Measurements from ENCODE around the gene UBA1.

UBA1 gene

DNA sequence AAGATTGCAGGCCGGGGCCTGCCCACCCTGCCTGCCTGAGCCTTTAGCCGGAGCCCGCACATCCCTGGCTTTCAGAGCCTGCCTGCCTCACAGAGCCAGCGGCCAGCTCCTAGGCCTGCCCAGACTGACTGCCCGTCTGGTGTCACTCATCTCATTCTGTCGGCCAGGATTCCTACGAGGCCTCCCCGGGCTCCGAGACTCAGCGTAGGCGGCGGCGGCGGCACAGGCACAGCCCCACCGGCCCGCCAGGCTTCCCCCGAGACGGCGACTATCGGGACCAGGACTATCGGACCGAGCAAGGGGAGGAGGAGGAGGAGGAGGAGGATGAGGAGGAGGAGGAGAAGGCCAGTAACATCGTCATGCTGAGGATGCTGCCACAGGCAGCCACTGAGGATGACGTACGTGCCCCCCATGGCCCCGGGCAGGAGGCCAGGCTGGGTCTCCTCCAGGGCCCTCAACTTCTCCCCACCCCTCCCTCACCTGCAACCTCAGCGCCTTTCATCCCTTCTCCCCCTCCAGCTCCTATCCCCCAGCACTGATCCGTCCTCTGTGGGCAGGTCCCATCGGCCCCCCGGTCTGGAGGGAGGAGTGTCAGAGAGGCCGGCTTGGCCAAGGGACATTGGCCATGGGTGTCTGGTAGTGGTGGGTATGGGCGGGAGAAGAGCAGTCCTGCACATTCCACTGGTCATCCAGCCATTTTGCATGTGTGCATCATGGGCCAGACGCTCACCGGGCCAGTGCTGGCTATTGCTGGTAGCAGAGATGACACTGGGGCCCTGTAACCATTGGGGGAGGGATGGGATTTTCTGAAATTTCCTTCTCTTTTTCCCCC lies 22.6 kb upstream of the UBA1 start:
- DNase-seq, result no peak

DNA sequence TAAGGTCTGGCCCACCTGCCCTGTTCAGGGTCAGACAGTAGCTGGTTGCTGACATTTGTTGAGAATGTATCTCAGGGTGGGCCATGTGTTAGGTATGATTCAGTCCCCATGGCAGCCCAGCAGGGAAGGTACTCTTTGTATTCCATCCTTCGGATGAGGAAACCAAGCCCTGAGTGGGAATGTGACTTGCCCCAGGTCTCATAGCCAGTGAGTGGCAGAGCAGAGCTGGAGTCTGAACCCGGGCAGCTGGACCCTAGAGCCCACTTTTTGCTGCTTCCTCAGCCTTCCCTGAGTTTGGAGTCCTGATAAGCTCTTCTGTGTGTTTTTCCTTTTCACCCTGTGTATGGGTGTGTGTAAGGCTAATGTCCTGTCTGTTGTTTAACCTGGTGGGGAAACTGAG lies 21.6 kb upstream of the UBA1 start:
- DNase-seq, result no peak

DNA sequence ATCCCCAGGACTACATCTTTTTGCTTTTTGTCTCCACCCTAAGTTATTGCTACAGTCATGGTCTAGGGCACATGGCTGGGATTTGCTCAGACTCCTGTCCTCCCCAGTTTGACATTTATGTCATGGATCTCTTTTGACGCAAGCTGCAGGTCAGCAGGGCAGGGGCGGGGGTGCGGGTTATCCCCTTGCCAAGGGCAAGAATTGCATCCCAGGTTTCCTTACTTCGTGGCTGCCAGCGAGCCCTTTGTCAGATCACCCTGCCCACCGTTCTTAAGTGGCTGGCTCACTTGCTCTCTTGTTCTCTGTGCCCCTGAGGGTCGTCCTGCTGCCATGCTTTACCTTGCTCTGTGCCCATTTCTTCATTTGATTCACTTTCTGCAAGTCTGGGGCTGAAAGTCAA lies 21.1 kb upstream of the UBA1 start:
- no peak for DNase-seq

DNA sequence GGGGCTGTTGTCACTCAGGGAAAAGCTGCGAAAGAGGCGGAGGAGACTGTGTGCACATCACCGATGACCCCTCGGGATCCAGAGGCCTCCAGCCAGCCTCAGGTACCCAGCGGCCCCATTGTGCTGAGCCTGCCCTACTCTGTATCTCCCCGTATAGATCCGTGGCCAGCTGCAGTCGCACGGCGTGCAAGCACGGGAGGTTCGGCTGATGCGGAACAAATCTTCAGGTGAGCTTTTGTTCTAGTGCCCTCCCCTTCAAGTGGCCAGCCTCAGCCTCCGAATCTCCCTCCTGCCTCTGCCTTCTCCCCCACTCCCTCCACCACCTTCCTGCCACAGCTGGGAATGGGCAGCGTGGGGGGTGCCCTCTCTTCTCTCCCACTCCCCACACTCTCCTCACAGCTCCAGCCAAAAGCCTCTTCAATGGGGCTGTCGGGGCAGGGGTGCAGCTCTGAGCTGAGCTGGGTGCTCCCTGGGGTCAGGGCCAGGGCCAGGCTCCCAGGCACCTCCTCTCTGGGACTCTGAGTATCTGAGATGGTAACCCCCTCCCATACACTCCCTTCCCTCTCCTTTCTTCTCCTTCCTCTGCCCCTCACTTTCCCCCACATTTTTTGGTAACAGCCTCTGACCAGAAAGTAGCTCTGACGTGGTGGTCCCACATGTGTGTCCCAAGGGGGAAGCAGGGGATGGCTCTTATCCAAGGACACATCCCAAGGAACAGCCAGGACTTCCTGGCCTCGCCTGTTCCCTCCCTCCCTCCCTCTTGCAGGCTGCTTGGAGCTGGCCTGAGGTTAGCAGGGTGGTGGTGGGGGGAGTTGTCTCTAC lies 20.4 kb upstream of the UBA1 start:
- no peak for DNase-seq

DNA sequence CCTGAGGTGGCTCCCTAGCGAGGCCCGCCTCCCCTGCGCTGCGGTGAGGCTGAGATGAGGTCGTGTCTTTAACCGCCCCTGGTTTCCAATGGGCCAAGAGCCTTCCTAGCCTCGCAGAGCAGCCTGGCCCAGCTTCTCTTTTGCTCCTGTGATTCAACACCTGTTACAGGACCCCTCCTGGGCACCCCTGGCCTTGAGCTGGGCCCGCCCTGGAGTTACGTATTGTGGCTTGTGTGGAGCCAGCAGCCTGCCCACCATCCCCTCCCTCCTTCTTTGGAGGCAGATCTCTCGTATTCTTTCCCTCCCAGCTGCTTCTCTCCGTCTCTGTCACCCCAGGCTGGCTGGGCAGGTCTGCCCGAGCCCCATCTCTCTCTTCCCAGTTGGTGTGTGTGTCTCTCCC lies 19.3 kb upstream of the UBA1 start:
- DNase-seq, result no peak

DNA sequence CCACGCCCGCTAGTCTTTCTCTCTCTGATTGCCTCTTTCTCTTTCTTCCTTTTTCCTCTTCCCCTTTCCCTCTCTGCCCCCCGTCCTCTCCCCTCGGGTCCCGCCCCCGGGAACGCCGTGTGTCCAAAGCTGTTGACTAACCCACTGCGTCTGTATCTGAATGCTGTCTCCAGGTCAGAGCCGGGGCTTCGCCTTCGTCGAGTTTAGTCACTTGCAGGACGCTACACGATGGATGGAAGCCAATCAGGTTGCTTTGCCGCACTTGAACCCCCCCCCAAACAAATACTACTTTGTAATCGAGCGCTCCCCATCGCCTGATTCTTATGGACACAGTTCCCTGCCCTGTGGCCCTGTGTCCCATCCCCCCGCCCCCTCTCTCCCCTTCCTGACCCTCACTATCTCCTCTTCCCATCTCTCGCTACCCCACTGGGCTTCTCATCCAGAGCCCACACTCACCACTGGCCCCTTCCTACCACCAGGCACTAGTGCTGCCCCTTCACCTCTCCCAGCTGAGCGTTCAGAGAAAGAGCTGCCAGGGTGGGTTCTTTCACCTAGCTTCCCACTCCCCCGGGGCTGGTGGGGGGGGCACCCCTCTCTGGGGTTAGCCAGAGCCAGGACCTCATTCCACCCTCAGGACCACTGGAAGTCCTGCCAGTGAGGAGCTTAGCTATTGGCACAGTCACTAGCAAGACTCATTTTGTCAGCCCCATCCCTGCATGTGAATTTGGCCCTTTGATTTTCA lies 18.6 kb upstream of the UBA1 start:
- DNase-seq, result no peak

DNA sequence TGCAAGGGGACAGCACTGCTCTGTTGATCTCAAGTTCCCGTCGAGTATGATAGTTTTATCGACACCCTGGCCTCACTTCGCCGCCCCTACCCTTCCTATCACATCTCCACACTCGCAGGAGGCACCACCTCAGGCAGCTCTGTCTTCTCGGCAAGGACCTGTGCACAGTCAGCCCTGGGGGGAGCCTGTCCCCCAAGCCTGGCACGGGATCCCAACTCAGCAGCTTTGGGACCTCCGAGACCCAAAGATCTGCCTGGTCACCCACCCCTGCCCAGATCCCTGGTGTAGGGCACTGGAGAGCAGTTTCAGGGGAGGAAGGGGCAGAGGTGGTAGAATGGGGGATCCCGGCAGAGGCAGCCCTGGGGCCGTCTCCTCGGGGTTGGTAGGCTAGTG lies 18.0 kb upstream of the UBA1 start:
- no peak for DNase-seq

DNA sequence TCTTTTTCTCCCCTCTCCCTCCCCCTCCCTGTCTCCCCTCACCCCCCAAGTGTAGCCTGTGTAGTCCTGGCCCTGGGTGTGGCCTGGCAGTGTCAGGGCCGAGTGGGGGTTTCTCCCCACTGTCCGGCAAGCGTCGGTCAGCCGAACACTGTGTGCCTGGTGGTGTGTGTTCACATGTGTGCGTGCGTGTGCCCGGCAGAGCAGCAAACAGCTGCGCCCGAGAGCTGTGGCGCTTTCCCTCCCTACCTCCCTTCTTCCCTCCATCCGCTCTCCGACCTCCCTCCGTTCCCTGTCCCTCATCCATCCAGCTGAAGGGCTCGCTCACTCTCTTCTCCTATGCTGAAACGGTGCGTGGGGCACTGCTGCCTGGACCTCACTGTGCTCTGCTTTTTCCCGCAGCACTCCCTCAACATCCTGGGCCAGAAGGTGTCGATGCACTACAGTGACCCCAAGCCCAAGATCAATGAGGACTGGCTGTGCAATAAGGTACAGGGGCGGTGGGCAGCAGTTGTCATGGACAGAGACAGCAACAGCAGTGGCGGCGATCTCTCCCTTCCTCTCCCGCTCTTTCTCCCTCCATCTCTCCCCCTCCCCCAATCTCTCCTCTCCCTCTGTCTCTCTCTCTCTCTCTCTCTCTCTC lies 17.4 kb upstream of the UBA1 start:
- no peak for DNase-seq

DNA sequence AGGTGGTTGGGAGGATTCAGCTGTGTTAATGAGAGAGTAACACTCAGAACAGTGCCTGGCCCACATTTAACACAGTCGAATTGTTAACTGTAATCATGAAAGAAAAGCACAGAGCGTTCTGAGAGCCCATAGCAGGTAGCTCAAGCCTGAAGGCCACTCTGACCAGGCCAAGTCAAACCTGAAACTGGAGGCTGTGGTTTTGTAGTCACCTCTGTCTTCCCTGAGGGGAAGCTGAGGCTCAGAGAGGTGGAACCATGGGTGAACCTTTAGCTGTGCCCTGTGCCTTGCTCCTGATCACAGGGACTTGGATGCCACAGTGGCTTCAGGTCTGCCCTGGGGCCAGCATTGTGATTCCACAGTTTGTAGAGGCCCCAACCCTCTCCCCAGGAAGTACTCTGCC lies 16.6 kb upstream of the UBA1 start:
- DNase-seq, result no peak

DNA sequence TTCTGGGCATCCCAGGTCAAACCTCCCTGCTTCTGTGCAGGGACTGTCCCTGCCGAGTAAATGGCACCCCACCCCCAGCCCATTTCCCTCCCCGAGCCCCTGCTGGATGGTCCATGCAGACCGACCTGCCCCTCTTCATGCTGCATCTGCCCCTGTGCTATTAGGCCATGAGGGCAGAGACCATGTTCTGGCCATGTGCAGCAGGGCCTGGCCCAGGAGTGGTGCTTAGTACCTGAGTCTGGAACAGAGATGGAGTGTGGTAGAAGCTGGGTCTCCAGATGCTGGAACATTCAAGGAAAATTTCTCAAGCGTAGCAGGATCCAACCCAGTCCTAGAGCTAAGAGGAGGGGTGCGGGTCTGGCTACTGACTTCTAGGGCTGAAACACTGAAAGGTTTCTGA lies 15.3 kb upstream of the UBA1 start:
- DNase-seq, result no peak

DNA sequence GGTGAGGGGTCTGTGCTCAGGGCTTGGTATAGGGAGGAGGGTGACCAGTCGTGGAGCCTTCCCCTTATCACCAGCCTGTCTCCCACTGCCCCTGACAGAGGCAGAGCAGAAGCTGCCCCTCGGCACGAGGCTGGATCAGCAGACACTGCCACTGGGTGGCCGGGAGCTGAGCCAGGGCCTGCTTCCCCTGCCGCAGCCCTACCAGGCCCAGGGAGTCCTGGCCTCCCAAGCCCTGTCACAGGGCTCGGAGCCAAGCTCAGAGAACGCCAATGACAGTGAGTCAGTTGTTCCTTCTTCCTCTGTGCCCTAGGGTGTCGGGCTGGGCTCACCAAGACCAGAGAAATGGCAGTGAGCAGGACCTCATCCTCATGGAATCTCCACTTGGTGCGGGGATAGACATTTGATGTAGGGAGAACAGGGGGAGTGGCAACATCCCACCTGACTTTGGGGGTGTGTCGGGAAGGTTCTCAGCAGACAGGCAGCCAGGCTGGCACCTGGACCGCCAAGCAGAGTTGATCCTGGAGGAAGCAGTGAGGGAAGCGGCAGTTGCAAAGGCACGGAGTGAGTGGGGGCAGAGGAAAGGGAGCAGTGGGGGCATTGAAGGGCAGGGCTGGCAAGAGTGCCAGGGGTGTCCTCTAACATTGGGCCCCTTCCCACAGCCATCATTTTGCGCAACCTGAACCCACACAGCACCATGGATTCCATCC lies 14.3 kb upstream of the UBA1 start:
- DNase-seq, result no peak

DNA sequence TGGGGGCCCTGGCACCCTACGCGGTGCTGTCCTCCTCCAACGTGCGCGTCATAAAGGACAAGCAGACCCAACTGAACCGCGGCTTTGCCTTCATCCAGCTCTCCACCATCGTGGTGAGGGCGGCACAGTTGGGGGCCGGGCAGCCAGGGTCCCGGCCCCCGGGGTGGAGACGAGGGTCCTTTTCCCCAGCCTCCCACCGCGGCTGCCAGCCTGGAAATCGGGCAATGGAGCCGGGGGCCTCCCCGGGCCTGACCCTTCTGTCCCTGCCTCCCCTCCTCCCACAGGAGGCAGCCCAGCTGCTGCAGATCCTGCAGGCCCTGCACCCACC lies 13.7 kb upstream of the UBA1 start:
- DNase-seq, result no peak

DNA sequence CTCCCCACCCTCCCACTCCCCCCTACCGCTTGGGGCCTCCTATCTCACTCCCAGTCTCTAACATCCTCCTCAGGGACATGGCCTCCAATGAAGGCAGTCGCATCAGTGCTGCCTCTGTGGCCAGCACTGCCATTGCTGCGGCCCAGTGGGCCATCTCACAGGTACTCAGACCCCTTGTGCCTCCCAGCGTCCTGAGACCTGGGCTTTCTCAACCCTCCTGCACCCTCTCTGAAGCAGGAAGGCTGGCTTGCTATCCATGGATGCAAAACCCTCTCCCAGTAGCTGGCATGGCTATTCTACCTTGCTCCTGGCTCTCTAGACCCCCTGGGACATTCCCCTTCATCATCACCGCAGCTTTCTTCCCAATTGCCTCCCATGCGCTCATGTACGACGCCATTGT lies 13.3 kb upstream of the UBA1 start:
- DNase-seq, result no peak

DNA sequence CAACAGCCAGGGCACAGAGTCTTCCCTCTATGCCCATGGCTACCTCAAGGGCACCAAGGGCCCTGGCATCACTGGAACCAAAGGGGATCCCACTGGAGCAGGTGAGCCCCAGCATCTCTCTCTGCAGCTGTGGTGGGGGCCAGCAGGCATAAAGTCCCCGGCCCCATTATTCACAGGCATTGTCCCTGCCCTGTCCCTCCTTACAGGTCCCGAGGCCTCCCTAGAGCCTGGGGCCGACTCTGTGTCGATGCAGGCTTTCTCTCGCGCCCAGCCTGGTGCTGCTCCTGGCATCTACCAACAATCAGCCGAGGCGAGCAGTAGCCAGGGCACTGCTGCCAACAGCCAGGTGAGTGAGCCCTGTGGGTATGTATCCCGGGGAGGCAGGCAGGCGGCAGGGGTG lies 12.3 kb upstream of the UBA1 start:
- DNase-seq, result no peak

DNA sequence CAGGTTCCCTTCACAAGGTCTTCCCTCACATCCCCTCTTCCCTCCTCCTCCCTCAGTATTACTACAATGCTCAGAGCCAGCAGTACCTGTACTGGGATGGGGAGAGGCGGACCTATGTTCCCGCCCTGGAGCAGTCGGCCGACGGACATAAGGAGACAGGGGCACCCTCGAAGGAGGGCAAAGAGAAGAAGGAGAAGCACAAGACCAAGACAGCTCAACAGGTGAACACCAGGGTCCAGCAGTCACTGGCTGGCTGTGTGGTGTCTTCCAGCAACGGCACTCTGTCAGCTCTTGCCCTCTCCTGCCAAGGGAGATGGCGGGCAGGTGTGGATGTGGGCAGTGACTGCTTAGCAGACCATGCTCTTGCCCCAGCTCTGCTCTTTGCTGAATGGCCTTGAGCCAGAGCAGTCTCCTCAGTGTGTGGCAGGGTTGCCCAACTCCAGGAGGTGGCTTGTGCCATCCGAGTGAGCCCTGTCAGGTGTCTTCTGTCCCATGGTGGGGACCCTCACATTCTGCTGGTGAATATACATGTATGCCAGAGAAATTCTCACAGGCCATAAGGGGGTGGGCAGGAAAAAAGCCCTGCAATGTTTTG lies 11.4 kb upstream of the UBA1 start:
- DNase-seq, result no peak

DNA sequence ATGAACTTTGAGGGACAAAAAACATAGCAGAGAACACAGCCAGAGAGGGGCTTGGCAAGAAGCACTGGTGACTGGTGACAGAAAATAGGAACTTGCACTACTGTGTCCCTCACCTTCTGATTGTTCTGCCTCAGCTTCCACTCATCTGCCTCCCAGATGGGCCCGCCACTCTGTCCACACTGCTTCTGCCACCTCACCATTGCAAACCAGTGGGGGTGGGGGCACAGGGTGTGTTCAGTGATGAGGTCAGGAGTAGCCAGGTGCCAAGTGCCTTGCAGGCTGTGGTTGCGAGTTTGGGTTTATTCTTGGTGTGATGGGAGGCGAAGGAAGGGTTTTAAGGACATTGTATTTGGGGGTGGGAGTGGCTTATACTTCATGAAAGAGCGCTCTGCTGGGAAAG lies 9.1 kb upstream of the UBA1 start:
- no peak for DNase-seq

DNA sequence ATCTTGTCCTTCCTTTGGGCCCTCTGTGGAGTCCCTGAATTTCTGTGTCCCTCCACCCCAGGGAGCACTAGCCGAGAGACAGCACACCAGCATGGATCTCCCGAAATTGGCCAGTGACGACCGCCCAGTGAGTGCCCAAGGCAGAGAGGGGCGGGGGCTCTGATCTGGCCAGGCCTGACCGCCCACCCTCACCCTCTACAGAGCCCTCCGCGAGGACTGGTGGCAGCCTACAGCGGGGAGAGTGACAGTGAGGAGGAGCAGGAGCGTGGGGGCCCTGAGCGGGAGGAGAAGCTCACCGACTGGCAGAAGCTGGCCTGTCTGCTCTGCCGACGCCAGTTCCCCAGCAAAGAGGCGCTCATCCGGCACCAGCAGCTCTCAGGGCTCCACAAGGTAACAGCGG lies 8.4 kb upstream of the UBA1 start:
- no peak for DNase-seq

DNA sequence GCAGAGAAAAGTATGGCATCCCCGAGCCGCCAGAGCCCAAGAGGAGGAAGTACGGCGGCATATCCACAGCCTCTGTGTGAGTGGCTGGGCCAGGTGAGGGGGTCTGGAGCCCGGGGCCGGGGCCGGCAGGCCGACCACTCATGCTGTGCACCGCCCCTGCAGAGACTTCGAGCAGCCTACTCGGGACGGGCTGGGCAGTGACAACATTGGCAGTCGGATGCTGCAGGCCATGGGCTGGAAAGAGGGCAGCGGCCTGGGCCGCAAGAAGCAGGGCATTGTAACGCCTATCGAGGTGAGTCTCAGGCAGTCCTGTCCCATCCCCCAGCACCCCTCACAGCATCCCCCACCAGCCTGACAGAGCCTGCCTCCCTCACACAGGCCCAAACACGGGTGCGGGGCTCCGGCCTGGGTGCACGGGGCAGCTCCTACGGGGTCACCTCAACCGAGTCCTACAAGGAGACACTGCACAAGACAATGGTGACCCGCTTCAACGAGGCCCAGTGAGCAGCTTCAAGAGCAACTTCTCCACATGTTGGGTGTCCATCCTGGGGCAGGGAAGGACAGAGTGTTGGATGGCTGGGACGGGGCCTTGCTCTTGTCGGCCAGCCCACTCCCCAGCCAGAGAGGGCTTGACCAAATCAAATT lies 7.4 kb upstream of the UBA1 start:
- DNase-seq, result no peak

DNA sequence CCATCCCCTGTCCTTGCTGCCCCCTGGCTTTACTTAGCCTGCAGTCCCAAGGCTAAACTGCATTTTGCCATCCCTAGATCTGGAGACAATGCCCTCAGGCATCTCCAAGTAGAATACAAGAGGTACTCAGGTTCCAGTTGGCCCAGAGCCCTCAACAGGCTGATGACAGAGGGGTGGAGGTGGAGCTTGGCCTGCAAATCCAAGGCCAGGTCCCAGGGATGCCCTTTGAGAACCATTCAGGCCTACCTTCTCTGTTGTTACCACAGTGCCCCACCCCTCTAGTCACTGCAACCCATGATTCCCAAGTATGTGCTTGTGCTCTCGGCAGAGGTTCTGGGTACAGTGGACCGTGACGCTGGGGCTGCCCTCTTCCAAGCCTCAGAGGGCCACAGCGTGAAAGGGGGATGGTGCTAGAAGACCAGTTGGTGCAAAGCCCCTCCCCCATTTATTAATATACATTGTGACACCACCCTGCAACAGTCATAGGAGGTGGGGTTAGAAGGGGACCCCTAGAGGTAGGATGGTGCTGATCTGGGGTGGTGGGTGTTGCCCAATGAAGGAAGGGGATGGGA lies 6.4 kb upstream of the UBA1 start:
- no peak for DNase-seq

DNA sequence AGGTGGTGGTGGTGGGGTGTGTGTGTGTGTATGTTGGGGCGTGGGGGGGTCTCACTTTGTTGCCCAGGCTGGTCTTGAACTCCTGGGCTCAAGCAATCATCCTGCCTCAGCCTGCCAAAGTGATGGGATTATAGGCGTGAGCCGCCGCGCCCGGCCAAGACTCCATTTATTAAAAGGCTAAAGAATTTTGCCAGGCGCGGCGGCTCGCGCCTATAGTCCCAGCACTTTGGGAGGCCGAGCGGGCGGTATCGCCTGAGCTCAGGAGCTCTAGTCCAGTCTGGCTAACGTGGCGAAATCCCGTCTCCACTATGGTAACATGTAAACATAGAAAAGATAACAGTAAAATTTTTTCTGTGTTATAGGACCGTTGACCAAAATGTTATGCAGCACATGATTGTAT lies 3.7 kb upstream of the UBA1 start:
- DNase-seq, result peak; percentile 26
